Smooth muscle cell (in vitro differentiated cells): ENCODE data around the gene DIP2C. TPM values are rescaled to one million over a fixed set of nuclear protein-coding genes. Genes with fewer than 3 reads are reported as not detected.

Source experiments
- DNase-seq: peaks from one replicate; lab custom pipeline; 2025; ENCODE audit not compliant: unreplicated experiment; lab: John Stamatoyannopoulos, UW
- H2AFZ ChIP-seq: fragments of 200-600 bp; sonication (generic); 2 replicates; pipeline ENCODE4 v1.6.0; 2016; ENCODE audit warnings: antibody characterized with exemption, low read depth, mild to moderate bottlenecking
- H3F3A ChIP-seq: fragments of 200-600 bp; sonication (generic); 2 replicates; pipeline ENCODE4 v1.6.0; 2017; ENCODE audit warnings: antibody characterized with exemption, low read depth
- H3K27ac ChIP-seq: fragments of 200-600 bp; sonication (generic); 2 replicates; pipeline ENCODE4 v1.5.1; 2016; ENCODE audit warnings: low read depth, mild to moderate bottlenecking
- H3K27me3 ChIP-seq: fragments of 200-600 bp; sonication (generic); 2 replicates; pipeline ENCODE4 v1.6.1; 2016; ENCODE audit warnings: low read depth, mild to moderate bottlenecking
- H3K36me3 ChIP-seq: fragments of 200-600 bp; sonication (generic); 2 replicates; pipeline ENCODE4 v1.5.1; 2016; ENCODE audit warnings: low read depth
- H3K4me1 ChIP-seq: fragments of 200-600 bp; sonication (generic); 2 replicates; pipeline ENCODE4 v1.5.1; 2016; ENCODE audit warnings: low read depth
- H3K4me2 ChIP-seq: fragments of 200-600 bp; sonication (generic); 2 replicates; pipeline ENCODE4 v1.6.0; 2016; ENCODE audit warnings: mild to moderate bottlenecking
- H3K4me3 ChIP-seq: fragments of 200-600 bp; sonication (generic); 2 replicates; pipeline ENCODE4 v1.5.1; 2016; ENCODE audit warnings: mild to moderate bottlenecking
- H3K79me2 ChIP-seq: fragments of 200-600 bp; sonication (generic); 2 replicates; pipeline ENCODE4 v1.6.0; 2016; ENCODE audit warnings: low read depth, mild to moderate bottlenecking
- H3K9ac ChIP-seq: fragments of 200-600 bp; sonication (generic); 2 replicates; pipeline ENCODE4 v1.6.0; 2016; ENCODE audit warnings: low read depth
- H3K9me3 ChIP-seq: fragments of 200-600 bp; sonication (generic); replicated peaks from 2 replicates; pipeline ENCODE4 v1.5.1; 2016; ENCODE audit warnings: low read depth
- H4K20me1 ChIP-seq: fragments of 200-600 bp; sonication (generic); 2 replicates; pipeline ENCODE4 v1.6.0; 2016; ENCODE audit warnings: low read depth
- CTCF ChIP-seq: fragments of 200-600 bp; sonication (generic); IDR thresholded peaks from 2 replicates; pipeline ENCODE4 v1.5.1; 2017; ENCODE audit warnings: borderline replicate concordance, mild to moderate bottlenecking, antibody characterized with exemption; ENCODE audit not compliant: insufficient read depth, poor library complexity, severe bottlenecking
- WGBS: methylation state at CpG from one replicate; pipeline ENCODE4 v1.1.7; 2016; ENCODE audit warnings: low lambda C conversion rate; 5-methylcytosine and 5-hydroxymethylcytosine counted together
- polyA plus RNA-seq: library from polyadenylated mRNA; unstranded; fragments of >200 nt; fragmentation: Nextera tagmentation; extraction: Ambion mirVana; gene quantifications from 2 replicates; pipeline ENCODE4 v1.2.1, GENCODE V29; 2016
- total RNA-seq: library from RNA; depleted of rRNA; stranded (reverse); fragments of >200 nt; gene quantifications from 2 replicates; pipeline ENCODE4 v1.2.3, GENCODE V29; 2014

The DIP2C gene
- total and polyA plus RNA-seq, 2 experiments from 2014 or later = 14.9 to 15.3 TPM

- WGBS = 93% methylated on average over 20 of the region's 22 CpGs
- peaks cover 87% of the 10 kb centered on the region for H4K20me1 ChIP-seq
Measured at GRCh38 chr10:677750-678661, 11.5 kb downstream of the DIP2C start.

DNA sequence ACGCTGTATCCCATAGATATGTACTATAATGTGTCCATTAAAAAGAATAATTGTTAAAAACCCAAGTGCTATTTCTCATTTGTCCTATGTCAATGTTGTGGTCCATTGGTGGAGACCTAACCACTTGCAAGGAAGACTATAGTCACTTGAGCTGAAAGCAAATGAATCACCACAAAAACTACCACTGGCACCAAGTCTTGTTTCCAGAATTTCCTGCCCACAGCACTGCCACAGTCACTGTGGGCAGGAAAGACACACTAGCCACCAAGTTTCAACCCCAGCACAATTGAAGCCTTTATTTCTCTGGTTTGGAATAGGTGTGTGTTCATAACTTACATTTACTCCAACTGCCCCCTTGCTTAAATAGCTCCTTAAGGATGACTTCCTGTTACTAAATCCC, 12.4 kb downstream of the DIP2C start:
- Histone ChIP-seq H3F3A (no peaks in the 10 kb centered on the region), H3K36me3 (no peaks in the 10 kb centered on the region), H3K4me2 (no peak overlapping the region), H2AFZ (no peak overlapping the region), H3K4me3 (no peak overlapping the region), H3K79me2 (peaks cover 90% of the 10 kb centered on the region), H3K9me3 (no peaks in the 10 kb centered on the region), H3K4me1 (no peaks in the 10 kb centered on the region), H3K27me3 (no peaks in the 10 kb centered on the region), H3K9ac (no peak overlapping the region), H3K27ac (no peak overlapping the region), H4K20me1 (peaks cover 87% of the 10 kb centered on the region)
- DNase-seq = no peak
- 100% methylated on average over 1 of the region's 1 CpG for WGBS
- TF ChIP-seq CTCF = no peak

More at GRCh38 chr10:677750-678661, 11.5 kb downstream of the DIP2C start:
- H3K4me2 ChIP-seq = no peak overlapping the region
- no peaks in the 10 kb centered on the region for H3K9me3 ChIP-seq
- H3K4me3 ChIP-seq = no peak overlapping the region
- H2AFZ ChIP-seq = no peak overlapping the region
- no peak overlapping the region for H3K27ac ChIP-seq
- H3K9ac ChIP-seq = no peak overlapping the region
- no peaks in the 10 kb centered on the region for H3K36me3 ChIP-seq
- H3K27me3 ChIP-seq = no peaks in the 10 kb centered on the region
- peaks cover 2% of the 10 kb centered on the region for H3K4me1 ChIP-seq
- DNase-seq = no peak
- H3K79me2 ChIP-seq = peaks cover 90% of the 10 kb centered on the region
- no peak for TF ChIP-seq CTCF
- peaks cover 4% of the 10 kb centered on the region for H3F3A ChIP-seq

GRCh38 chr10:676178-676577, 13.3 kb downstream of the DIP2C start:
- H3K79me2 ChIP-seq = peaks cover 84% of the 10 kb centered on the region
- H3F3A ChIP-seq = no peaks in the 10 kb centered on the region
- H2AFZ ChIP-seq = no peak overlapping the region
- H3K4me1 ChIP-seq = no peaks in the 10 kb centered on the region
- H3K36me3 ChIP-seq = no peaks in the 10 kb centered on the region
- TF ChIP-seq CTCF = no peak
- no peak overlapping the region for H3K4me3 ChIP-seq
- H3K9me3 ChIP-seq = no peaks in the 10 kb centered on the region
- no peak overlapping the region for H3K9ac ChIP-seq
- H3K4me2 ChIP-seq = no peak overlapping the region
- peaks cover 81% of the 10 kb centered on the region for H4K20me1 ChIP-seq
- DNase-seq = no peak
- H3K27me3 ChIP-seq = no peaks in the 10 kb centered on the region
- H3K27ac ChIP-seq = no peak overlapping the region
- 93% methylated on average over 3 of the region's 3 CpGs for WGBS
